ENCODE data around the gene MLST8.

DNA sequence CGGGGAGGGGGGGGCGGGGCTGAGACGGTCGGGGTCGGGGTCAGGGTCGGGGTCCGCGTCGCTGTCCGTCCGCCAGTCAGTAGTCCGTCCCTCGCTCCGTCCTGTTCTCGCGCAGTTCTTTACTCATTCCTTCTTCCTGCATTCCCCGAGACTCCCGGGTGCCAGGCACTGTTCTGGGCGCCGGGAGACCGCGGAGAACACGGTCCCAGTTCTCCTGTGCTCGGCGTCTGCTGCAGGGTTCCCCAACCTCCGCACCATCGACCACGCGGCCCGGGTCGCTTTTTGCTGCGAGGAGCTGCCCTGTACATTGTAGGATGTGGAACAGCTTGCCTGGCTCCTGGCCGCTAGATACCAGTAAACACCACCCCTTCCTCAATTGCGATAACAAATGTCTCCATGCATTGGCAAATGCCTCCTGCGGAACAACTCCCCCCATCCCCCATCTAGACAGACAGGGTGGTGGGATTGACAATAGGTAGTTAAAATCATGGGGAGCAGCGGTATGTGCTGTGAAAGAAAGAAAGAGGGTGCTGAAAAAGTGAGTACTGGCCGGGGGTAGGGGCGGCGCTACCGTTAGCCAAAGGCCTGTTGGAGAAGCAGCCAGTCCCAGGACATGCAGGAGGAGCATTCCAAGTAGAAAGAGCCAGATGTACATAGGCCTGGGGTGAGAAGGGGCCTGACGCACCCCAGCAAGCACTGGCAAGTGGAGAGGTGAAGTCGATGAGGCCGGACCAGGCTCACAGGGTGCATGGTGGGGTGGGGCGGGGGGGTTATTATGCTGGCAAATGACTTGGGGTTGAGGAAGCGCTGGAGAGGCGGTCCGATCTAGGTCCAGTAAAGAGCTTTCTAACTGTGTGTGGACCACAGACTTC, 49.0 kb upstream of the MLST8 start:
- TF ChIP-seq, protein P1, sequence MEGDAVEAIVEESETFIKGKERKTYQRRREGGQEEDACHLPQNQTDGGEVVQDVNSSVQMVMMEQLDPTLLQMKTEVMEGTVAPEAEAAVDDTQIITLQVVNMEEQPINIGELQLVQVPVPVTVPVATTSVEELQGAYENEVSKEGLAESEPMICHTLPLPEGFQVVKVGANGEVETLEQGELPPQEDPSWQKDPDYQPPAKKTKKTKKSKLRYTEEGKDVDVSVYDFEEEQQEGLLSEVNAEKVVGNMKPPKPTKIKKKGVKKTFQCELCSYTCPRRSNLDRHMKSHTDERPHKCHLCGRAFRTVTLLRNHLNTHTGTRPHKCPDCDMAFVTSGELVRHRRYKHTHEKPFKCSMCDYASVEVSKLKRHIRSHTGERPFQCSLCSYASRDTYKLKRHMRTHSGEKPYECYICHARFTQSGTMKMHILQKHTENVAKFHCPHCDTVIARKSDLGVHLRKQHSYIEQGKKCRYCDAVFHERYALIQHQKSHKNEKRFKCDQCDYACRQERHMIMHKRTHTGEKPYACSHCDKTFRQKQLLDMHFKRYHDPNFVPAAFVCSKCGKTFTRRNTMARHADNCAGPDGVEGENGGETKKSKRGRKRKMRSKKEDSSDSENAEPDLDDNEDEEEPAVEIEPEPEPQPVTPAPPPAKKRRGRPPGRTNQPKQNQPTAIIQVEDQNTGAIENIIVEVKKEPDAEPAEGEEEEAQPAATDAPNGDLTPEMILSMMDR (IDR thresholded peaks at IDR 0.05; ENCODE audit: low read depth, low read length, missing input control), result no peak
- TF ChIP-seq SP1 (IDR thresholded peaks at IDR 0.05) (peak; percentile 15), GABPA (IDR thresholded peaks at IDR 0.05 in 1 of 2, conservative IDR thresholded peaks at IDR 0.05 in 1 of 2) (no peak), JUND (IDR thresholded peaks at IDR 0.05) (no peak), EGR1 (IDR thresholded peaks at IDR 0.05; ENCODE audit: low read depth in 2 of 2) (no peak), RXRA (IDR thresholded peaks at IDR 0.05) (peak; percentile 29 to 30), FOXA1 (IDR thresholded peaks at IDR 0.05) (no peak)
- TF ChIP-seq, protein P2, sequence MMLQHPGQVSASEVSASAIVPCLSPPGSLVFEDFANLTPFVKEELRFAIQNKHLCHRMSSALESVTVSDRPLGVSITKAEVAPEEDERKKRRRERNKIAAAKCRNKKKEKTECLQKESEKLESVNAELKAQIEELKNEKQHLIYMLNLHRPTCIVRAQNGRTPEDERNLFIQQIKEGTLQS (IDR thresholded peaks at IDR 0.05), result no peak
- TF ChIP-seq, protein P3, sequence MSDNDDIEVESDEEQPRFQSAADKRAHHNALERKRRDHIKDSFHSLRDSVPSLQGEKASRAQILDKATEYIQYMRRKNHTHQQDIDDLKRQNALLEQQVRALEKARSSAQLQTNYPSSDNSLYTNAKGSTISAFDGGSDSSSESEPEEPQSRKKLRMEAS (IDR thresholded peaks at IDR 0.05), result peak; percentile 11
- TF ChIP-seq, protein P4, sequence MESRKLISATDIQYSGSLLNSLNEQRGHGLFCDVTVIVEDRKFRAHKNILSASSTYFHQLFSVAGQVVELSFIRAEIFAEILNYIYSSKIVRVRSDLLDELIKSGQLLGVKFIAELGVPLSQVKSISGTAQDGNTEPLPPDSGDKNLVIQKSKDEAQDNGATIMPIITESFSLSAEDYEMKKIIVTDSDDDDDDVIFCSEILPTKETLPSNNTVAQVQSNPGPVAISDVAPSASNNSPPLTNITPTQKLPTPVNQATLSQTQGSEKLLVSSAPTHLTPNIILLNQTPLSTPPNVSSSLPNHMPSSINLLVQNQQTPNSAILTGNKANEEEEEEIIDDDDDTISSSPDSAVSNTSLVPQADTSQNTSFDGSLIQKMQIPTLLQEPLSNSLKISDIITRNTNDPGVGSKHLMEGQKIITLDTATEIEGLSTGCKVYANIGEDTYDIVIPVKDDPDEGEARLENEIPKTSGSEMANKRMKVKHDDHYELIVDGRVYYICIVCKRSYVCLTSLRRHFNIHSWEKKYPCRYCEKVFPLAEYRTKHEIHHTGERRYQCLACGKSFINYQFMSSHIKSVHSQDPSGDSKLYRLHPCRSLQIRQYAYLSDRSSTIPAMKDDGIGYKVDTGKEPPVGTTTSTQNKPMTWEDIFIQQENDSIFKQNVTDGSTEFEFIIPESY (IDR thresholded peaks at IDR 0.05), result no peak
- TF ChIP-seq, protein P5, sequence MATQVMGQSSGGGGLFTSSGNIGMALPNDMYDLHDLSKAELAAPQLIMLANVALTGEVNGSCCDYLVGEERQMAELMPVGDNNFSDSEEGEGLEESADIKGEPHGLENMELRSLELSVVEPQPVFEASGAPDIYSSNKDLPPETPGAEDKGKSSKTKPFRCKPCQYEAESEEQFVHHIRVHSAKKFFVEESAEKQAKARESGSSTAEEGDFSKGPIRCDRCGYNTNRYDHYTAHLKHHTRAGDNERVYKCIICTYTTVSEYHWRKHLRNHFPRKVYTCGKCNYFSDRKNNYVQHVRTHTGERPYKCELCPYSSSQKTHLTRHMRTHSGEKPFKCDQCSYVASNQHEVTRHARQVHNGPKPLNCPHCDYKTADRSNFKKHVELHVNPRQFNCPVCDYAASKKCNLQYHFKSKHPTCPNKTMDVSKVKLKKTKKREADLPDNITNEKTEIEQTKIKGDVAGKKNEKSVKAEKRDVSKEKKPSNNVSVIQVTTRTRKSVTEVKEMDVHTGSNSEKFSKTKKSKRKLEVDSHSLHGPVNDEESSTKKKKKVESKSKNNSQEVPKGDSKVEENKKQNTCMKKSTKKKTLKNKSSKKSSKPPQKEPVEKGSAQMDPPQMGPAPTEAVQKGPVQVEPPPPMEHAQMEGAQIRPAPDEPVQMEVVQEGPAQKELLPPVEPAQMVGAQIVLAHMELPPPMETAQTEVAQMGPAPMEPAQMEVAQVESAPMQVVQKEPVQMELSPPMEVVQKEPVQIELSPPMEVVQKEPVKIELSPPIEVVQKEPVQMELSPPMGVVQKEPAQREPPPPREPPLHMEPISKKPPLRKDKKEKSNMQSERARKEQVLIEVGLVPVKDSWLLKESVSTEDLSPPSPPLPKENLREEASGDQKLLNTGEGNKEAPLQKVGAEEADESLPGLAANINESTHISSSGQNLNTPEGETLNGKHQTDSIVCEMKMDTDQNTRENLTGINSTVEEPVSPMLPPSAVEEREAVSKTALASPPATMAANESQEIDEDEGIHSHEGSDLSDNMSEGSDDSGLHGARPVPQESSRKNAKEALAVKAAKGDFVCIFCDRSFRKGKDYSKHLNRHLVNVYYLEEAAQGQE (IDR thresholded peaks at IDR 0.05), result peak; percentile 49

Measured in liver (tissue), 3 donors.